K562 (cell line): ENCODE measurements around the gene ACBD4. TPM values are rescaled to one million over a fixed set of nuclear protein-coding genes. Genes with fewer than 3 reads are reported as not detected.

ENCODE experiments used
- ATAC-seq: fragments of 200-7000 bp; cut with Tn5 transposase; 3 replicates; pipeline ENCODE4 v1.9.1; 2020; ENCODE audit warnings: moderate library complexity
- BruUV-seq: library from RNA; stranded (reverse); fragments of 400-500 nt; replicated peaks from 2 replicates; lab custom pipeline; 2021; lab: Mats Ljungman, UMichigan
- CTCF ChIA-PET: fragments of 300-600 bp; formaldehyde crosslinking; extraction: SDS; loops from one replicate; lab custom pipeline; 2021; ENCODE audit warnings: low intra/inter-chr PET ratio; lab: Yijun Ruan, JAX
- POLR2A ChIA-PET: fragments of 300-600, 350-650 bp; sonication (Branson Sonifier 250); formaldehyde crosslinking; extraction: SDS; loops from one replicate; lab custom pipeline; 2021; ENCODE audit warnings: antibody characterized with exemption, inconsistent platforms; lab: Yijun Ruan, JAX
- DNase-seq, 4 experiments: peaks; one replicate each; pipeline versions ENCODE4 v3.0.0 to v3.0.0-alpha.2; 2011 to 2018; ENCODE audit warnings: low spot score in 3 of 4, mixed read lengths in 3 of 4; ENCODE audit errors: extremely low read depth in 1 of 4
- FAIRE-seq: peaks from 2 replicates; lab custom pipeline; 2011; peaks lifted over from hg19 to GRCh38; lab: Jason Lieb, UNC
- H2AFZ ChIP-seq: 2 replicates; pipeline ENCODE4 v1.6.0; 2011; ENCODE audit warnings: low read depth, low read length, control low read depth, inconsistent platforms
- H3K27ac ChIP-seq: fragments of 200-600 bp; 3 replicates; pipeline ENCODE4 v1.8.0; 2011; ENCODE audit warnings: low read depth, mild to moderate bottlenecking, control low read depth, inconsistent platforms, low read length, moderate library complexity, mixed read lengths; ENCODE audit errors: extremely low read depth
- H3K27me3 ChIP-seq, 2 experiments: fragments of 300-600 bp in 1 of 2; 2 replicates in 1 of 2; 3 replicates in 1 of 2; pipeline versions ENCODE4 v1.6.0 to v1.8.0; 2011; ENCODE audit warnings: inconsistent platforms in 2 of 2, low read length in 2 of 2, mild to moderate bottlenecking in 1 of 2, mixed read lengths in 1 of 2, moderate library complexity in 1 of 2; ENCODE audit not compliant: control insufficient read depth in 2 of 2, insufficient read depth in 2 of 2
- H3K36me3 ChIP-seq: fragments of 300-600 bp; 3 replicates; pipeline ENCODE4 v1.8.0; 2011; ENCODE audit warnings: mild to moderate bottlenecking, low read length, inconsistent platforms; ENCODE audit not compliant: control insufficient read depth, insufficient read depth
- H3K4me1 ChIP-seq, 2 experiments: fragments of 200-600 bp in 1 of 2; replicated peaks in 1 of 2; 2 replicates in 1 of 2; 3 replicates in 1 of 2; pipeline versions ENCODE4 v1.5.1 to v1.8.0; 2011; ENCODE audit warnings: inconsistent platforms in 2 of 2, low read length in 2 of 2, mild to moderate bottlenecking in 1 of 2, mixed read lengths in 1 of 2, moderate library complexity in 1 of 2; ENCODE audit not compliant: control insufficient read depth in 2 of 2, insufficient read depth in 2 of 2
- H3K4me2 ChIP-seq: 2 replicates; pipeline ENCODE4 v1.6.1; 2011; ENCODE audit warnings: low read length, control low read depth, inconsistent platforms, mixed read lengths; ENCODE audit not compliant: insufficient read depth
- H3K4me3 ChIP-seq: fragments of 200-600 bp; sonication (generic), shearing (Covaris generic); 2 replicates; pipeline ENCODE4 v1.5.1; 2016; ENCODE audit warnings: control low read depth, inconsistent platforms
- H3K79me2 ChIP-seq: fragments of 200-600 bp; 3 replicates; pipeline ENCODE4 v1.8.0; 2011; ENCODE audit warnings: low read length, inconsistent platforms; ENCODE audit not compliant: control insufficient read depth, insufficient read depth
- H3K9ac ChIP-seq, 2 experiments: 2 replicates each; pipeline versions ENCODE4 v1.6.0 to v1.6.1; 2011; ENCODE audit warnings: low read depth in 2 of 2, low read length in 2 of 2, control low read depth in 1 of 2, inconsistent platforms in 1 of 2, mild to moderate bottlenecking in 1 of 2, mixed read lengths in 1 of 2; ENCODE audit not compliant: insufficient read depth in 1 of 2
- H3K9me1 ChIP-seq: one replicate; pipeline ENCODE4 v1.6.0; 2011; ENCODE audit warnings: inconsistent platforms, mild to moderate bottlenecking, low read length, moderate library complexity; ENCODE audit not compliant: control insufficient read depth, insufficient read depth
- H3K9me3 ChIP-seq: replicated peaks from 2 replicates; pipeline ENCODE4 v1.5.1; 2011; ENCODE audit warnings: low read depth, low read length, inconsistent platforms; ENCODE audit not compliant: control insufficient read depth, insufficient read depth
- H4K20me1 ChIP-seq: replicated peaks from 2 replicates; pipeline ENCODE4 v1.6.1; 2011; ENCODE audit warnings: low read length, inconsistent platforms, mixed read lengths; ENCODE audit not compliant: control insufficient read depth, insufficient read depth
- CBX1 ChIP-seq: sonication (generic); IDR thresholded peaks from 2 replicates; pipeline ENCODE4 v1.6.1; 2016; ENCODE audit warnings: antibody characterized with exemption, low read depth, mild to moderate bottlenecking
- NR2C1 ChIP-seq, 2 experiments: fragments of 450-650 bp; IDR thresholded peaks; 2 replicates each; pipeline ENCODE4 v1.6.1; 2017; ENCODE audit warnings: mild to moderate bottlenecking in 2 of 2, antibody characterized with exemption in 1 of 2, inconsistent platforms in 1 of 2, missing compliant biosample characterization in 1 of 2, missing genetic modification characterization in 1 of 2
- NR2C2 ChIP-seq, 2 experiments: fragments of 200-800 bp in 1 of 2; sonication (Bioruptor generic) in 1 of 2; sonication (generic) in 1 of 2; formaldehyde crosslinking in 1 of 2; IDR thresholded peaks; 2 replicates each; pipeline versions ENCODE4 v1.6.1 to v1.8.0; 2016 to 2022; ENCODE audit warnings: mild to moderate bottlenecking in 1 of 2, missing compliant biosample characterization in 1 of 2, missing genetic modification characterization in 1 of 2, missing genetic modification reagents in 1 of 2
- POLR2G ChIP-seq: fragments of 200-400 bp; formaldehyde crosslinking; IDR thresholded peaks from 2 replicates; pipeline ENCODE4 v1.6.1; 2017; ENCODE audit warnings: low read depth, mild to moderate bottlenecking, antibody characterized with exemption, low read length, moderate library complexity
- ZNF133 ChIP-seq: fragments of 250-450 bp; sonication (Bioruptor Pico); IDR thresholded peaks from 2 replicates; pipeline ENCODE4 v1.4.0; 2020; ENCODE audit warnings: mild to moderate bottlenecking
- WGBS: fragments of 100-300 bp; shearing (Covaris generic); methylation state at CpG from one replicate; pipeline ENCODE4 v1.1.6; 2016; ENCODE audit warnings: low coverage, mixed read lengths; ENCODE audit not compliant: insufficient coverage; ENCODE audit errors: missing lambda C conversion rate; 5-methylcytosine and 5-hydroxymethylcytosine counted together
- in situ Hi-C: fragments of 300-500 bp; cut with MboI; formaldehyde crosslinking; loops from 4 replicates; pipeline ENCODE4 v1.15.0; 2018; ENCODE audit warnings: inconsistent platforms, mixed read lengths
- intact Hi-C: fragments of 100-400 bp; cut with micrococcal nuclease; formaldehyde crosslinking; loops from 2 replicates; pipeline ENCODE4 v1.14.2; 2022
- polyA plus RNA-seq, 8 experiments: library from polyadenylated mRNA; depleted of rRNA in 4 of 8; stranded (reverse) in 5 of 8; unstranded in 3 of 8; fragments of >200 nt; fragmentation: Nextera tagmentation in 2 of 8; fragmentation: Illumina TruSeq in 1 of 8; extraction: Ambion mirVana in 2 of 8; extraction: Trizol in 1 of 8; gene quantifications; 2 replicates each; pipeline versions ENCODE4 v1.2.1 to v1.2.3, GENCODE V29; 2011 to 2014; ENCODE audit warnings: inconsistent platforms in 1 of 8, missing spikeins in 1 of 8
- total RNA-seq, 7 experiments: library from RNA; depleted of rRNA in 6 of 7; stranded (reverse); fragments of >200 nt in 6 of 7; fragmentation: Illumina TruSeq in 2 of 7; extraction: Trizol in 2 of 7; gene quantifications; 2 replicates each; pipeline versions ENCODE4 v1.2.1 to v1.2.3, GENCODE V29; 2011 to 2021; ENCODE audit warnings: low replicate concordance in 1 of 7

Gene ACBD4
- total and polyA plus RNA-seq, 9 of the 15 experiments (the other 6 are each of a cell fraction or from before 2014, with no cell fraction given), result 0.14 to 6.9 (median 4.6) TPM

- ChIA-PET CTCF (interaction anchor here (1.0 kb wide), 1 partner anchor 20 kb away, joined by 3 read pairs; no protein-coding TSS in a partner anchor), POLR2A (interaction anchor here (0.5 to 1.2 kb wide), 4 partner anchors 10 to 42 kb away, joined by 3 to 5 read pairs (median 3); partner anchors contain the start of gene HEXIM1)
- Histone ChIP-seq H4K20me1 (peaks cover 8% of the 10 kb centered on the region; the same call in 1 of the 2 replicates), H3K27ac (no peak overlapping the region), H3K9ac (no peak overlapping the region; a peak in 1 of 4 replicates), H2AFZ (no peak overlapping the region), H3K4me3 (no peak overlapping the region), H3K27me3 (no peaks in the 10 kb centered on the region), H3K4me2 (no peak overlapping the region), H3K36me3 (peaks cover 14% of the 10 kb centered on the region; the same call in 2 of the 3 replicates), H3K79me2 (no peaks in the 10 kb centered on the region), H3K9me1 (no peaks in the 10 kb centered on the region), H3K9me3 (no peaks in the 10 kb centered on the region), H3K4me1 (peaks cover 0 to 25% of the 10 kb centered on the region in 2 experiments; a peak in 3 of 5 replicates)
- in situ Hi-C loops, result no loop called here
- intact Hi-C loops, result no loop called here
- TF ChIP-seq POLR2G (peak; percentile 32; the same call in 1 of the 2 replicates), CBX1 (no peak)
- 83% methylated on average over 23 of the region's 23 CpGs for WGBS
- BruUV-seq, result no TSS peak
- FAIRE-seq (no peak), ATAC-seq (no peak), DNase-seq (no peak)
These were observed 22.7 kb upstream of the ACBD4 start for GRCh38 chr17:45112559-45113423.

GRCh38 chr17:45113424-45113754 is 22.1 kb upstream of the ACBD4 start:
- Histone ChIP-seq H3K9me3 (no peaks in the 10 kb centered on the region), H3K79me2 (no peaks in the 10 kb centered on the region), H3K9ac (no peak overlapping the region), H3K36me3 (peaks cover 8% of the 10 kb centered on the region; the same call in 1 of the 3 replicates), H3K4me1 (peaks cover 0 to 25% of the 10 kb centered on the region in 2 experiments; a peak in 3 of 5 replicates), H3K27me3 (no peaks in the 10 kb centered on the region), H4K20me1 (peaks cover 5% of the 10 kb centered on the region; the same call in 1 of the 2 replicates), H3K4me3 (no peak overlapping the region), H3K27ac (no peak overlapping the region)
- ChIA-PET POLR2A (no interaction called here), CTCF (no interaction called here)
- whole genome bisulfite sequencing, result 65% methylated on average over 9 of the region's 9 CpGs
- no TSS peak for BruUV-seq
- FAIRE-seq, result no peak
- intact Hi-C loops, result no loop called here
- ATAC-seq, result no peak
- no peak for TF ChIP-seq NR2C2 (CRISPR knock-in tag; IDR thresholded peaks at IDR 0.05)
- TF ChIP-seq NR2C2 (tag; IDR thresholded peaks at IDR 0.05), result 0 out of 2 replicates have a peak, but pooled peaks have one; percentile 19
- TF ChIP-seq ZNF133 (CRISPR knock-in tag), result no peak
- TF ChIP-seq NR2C1 (IDR thresholded peaks at IDR 0.05), result no peak
- TF ChIP-seq NR2C1 (tag; IDR thresholded peaks at IDR 0.05), result peak; percentile 53
- TF ChIP-seq, all 486 proteins: peak for 2
- H3K9me1 ChIP-seq, result no peaks in the 10 kb centered on the region
- no peak for DNase-seq
- in situ Hi-C loops, result no loop called here
- no peak overlapping the region for H3K4me2 ChIP-seq
- no peak overlapping the region for H2AFZ ChIP-seq
